Activated effector memory CD4-positive, alpha-beta T cell treated with Interleukin-2 at 50 U/mL for 16 hours (primary cell): Measurements from ENCODE around the gene POU3F1.
A peak's percentile ranks its signal among the peaks of the same experiment; 100 is the strongest.
"Not testable (repeated sequence)": the region's sequence is repeated elsewhere in the genome, so short reads cannot be mapped to it uniquely, and the experiment has no call there.

Experiments
- DNase-seq: peaks from one replicate; pipeline ENCODE4 v3.0.0-alpha.2; 2020

Gene POU3F1

GRCh38 chr1:38046884-38047602 is 450 bp upstream of the POU3F1 start:
- peak; percentile 65 for DNase-seq

- no peak for DNase-seq
Observed at GRCh38 chr1:38045401-38046332, 926 bp downstream of the POU3F1 start.

- no peak for DNase-seq
Observed at GRCh38 chr1:38044221-38045215, 2.1 kb downstream of the POU3F1 start.

- no peak for DNase-seq
Observed at GRCh38 chr1:38043036-38043747, 3.4 kb downstream of the POU3F1 start.

GRCh38 chr1:38041936-38042834 is 4.4 kb downstream of the POU3F1 start:
- DNase-seq, result no peak

- DNase-seq, result no peak
Observed at GRCh38 chr1:38039331-38040088, 7.1 kb downstream of the POU3F1 start.

GRCh38 chr1:38038861-38039260 is 7.7 kb downstream of the POU3F1 start:
- no peak for DNase-seq

- DNase-seq, result no peak
Observed at GRCh38 chr1:38037221-38037939, 9.2 kb downstream of the POU3F1 start.

GRCh38 chr1:38034871-38035270 is 11.7 kb downstream of the POU3F1 start:
- no peak for DNase-seq

GRCh38 chr1:38032992-38033391 is 13.6 kb downstream of the POU3F1 start:
- not testable (repeated sequence) for DNase-seq

GRCh38 chr1:38031513-38031866 is 15.1 kb downstream of the POU3F1 start:
- DNase-seq, result no peak

- DNase-seq, result no peak
Observed at GRCh38 chr1:38030596-38031512, 15.7 kb downstream of the POU3F1 start.

- DNase-seq, result no peak
Observed at GRCh38 chr1:38029685-38030511, 16.7 kb downstream of the POU3F1 start.

- DNase-seq, result no peak
Observed at GRCh38 chr1:38029081-38029681, 17.4 kb downstream of the POU3F1 start.

- no peak for DNase-seq
Observed at GRCh38 chr1:38028671-38029070, 17.9 kb downstream of the POU3F1 start.

- no peak for DNase-seq
Observed at GRCh38 chr1:38028105-38028591, 18.4 kb downstream of the POU3F1 start.
